ENCODE measurements around the gene UEVLD.

Gene UEVLD

GRCh38 chr11:18581825-18582224 is 6.7 kb downstream of the UEVLD start:
- DNase-seq (ENCODE audit: low spot score): no peak

- DNase-seq (ENCODE audit: low spot score): no peak
These were observed 8.3 kb downstream of the UEVLD start for GRCh38 chr11:18580113-18580766.

- no peak for DNase-seq (ENCODE audit: low spot score)
These were observed 9.4 kb downstream of the UEVLD start for GRCh38 chr11:18578975-18579598.

GRCh38 chr11:18575361-18575760 is 13.2 kb downstream of the UEVLD start:
- DNase-seq (ENCODE audit: low spot score): no peak

GRCh38 chr11:18567081-18567480 is 21.5 kb downstream of the UEVLD start:
- DNase-seq (ENCODE audit: low spot score): no peak

DNA sequence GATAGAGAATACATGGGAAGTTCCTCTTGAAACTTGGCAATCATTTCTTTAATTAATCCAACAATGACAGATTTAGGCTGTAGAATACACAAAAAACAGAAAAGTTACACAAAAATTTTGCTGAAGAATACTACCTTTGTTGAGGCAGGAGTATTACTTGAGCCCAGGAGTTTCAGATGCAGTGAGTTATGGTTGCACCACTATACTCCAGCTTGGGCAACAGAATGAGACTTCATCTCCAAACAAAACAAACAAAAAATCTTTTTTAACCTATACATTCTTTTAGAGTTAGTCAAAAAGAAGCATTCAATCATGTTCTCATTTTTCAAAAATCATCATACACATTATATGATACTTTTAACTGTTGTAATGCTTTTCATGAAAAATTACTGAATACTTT is 22.1 kb downstream of the UEVLD start:
- DNase-seq (ENCODE audit: low spot score): no peak

DNA sequence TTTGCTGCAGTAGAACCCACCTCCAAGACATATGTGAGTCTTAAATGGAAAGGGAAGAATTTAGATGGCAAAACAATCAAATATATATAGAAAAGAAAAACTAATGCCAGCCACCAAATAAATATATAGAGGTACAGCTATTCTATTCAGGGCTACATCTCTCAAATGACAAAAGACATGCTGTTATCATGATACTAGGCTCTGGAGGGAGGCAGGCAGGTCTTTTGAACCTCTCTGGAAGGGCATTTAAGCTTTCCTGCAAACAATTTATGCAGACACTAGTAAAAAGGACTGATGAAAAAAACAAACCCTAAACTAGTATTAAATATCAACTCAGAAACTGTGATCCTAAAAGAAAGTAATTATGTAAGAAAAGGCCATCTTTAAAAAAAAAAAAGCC is 24.4 kb downstream of the UEVLD start:
- DNase-seq (ENCODE audit: low spot score): no peak

DNA sequence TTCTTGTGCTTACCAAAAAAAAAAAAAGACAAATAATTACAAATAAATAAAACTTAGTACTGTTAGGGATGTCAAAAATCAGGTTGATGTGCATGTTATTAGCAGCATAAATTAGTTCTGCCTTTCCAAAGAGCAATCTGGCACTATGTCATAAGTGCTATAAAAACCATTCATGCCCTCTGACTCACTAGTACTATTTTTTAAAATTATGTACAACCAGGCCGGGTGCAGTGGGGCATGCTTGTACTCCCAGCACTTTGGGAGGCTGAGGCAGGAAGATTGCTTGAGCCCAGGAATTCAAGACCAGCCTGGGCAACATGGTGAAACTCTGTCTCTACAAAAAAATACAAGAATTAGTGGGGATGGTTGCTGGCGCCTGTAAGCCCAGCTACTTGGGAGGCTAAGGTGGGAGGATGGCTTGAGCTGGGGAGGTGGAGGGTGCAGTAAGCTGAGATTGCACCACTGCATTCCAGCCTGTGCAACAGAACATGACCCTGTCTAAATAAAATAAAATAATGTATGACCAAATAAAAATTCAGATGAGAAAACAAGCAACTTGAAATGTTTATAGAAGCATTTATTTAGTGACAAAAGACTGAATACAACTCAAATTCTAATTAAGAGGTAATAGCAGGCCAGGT is 25.3 kb downstream of the UEVLD start:
- no peak for DNase-seq (ENCODE audit: low spot score)

DNA sequence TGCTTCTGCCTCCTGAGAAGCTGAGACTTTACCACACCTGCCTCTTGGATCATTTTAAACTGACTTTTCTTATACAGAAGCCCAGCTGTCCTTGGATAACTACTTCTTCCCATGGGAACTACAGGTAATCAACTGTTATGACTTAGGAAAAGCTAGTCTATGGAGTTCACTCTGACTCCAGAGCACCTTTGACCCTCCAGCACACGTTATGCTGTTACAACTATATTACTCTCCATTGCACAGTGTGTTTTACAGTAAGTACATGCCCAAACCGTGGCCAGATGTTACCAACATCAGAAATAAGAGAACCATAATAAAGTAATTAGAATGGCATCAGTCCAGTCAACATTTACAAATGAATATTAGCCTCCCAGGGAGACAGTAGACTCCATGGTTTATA is 40.5 kb downstream of the UEVLD start:
- no peak for DNase-seq (ENCODE audit: low spot score)

- DNase-seq (ENCODE audit: low spot score): peak; percentile 17
These were observed 48.1 kb downstream of the UEVLD start for GRCh38 chr11:18540207-18541009.

- DNase-seq (ENCODE audit: low spot score): no peak
These were observed 52.3 kb downstream of the UEVLD start for GRCh38 chr11:18536209-18536608.

DNA sequence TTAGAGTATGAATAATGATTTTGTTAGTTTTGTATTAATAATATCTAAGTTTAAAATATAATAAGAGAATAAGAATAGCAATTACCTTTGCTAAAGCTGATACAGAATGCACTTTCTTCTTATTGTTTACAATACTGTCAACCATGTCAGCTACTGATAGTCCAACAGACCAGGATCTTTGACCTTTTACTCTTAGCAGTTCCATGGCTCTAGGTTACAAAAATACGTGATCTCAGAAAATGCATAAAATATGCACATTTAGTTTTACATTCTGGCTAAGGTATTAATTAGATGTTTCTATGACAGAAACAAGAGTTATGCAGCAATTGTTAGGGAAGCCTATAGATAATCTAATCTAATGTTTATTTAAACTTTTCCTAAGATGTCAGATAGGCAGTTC is 54.3 kb downstream of the UEVLD start:
- DNase-seq (ENCODE audit: low spot score): no peak

GRCh38 chr11:18533365-18533764 is 55.2 kb downstream of the UEVLD start:
- DNase-seq (ENCODE audit: low spot score): no peak

DNA sequence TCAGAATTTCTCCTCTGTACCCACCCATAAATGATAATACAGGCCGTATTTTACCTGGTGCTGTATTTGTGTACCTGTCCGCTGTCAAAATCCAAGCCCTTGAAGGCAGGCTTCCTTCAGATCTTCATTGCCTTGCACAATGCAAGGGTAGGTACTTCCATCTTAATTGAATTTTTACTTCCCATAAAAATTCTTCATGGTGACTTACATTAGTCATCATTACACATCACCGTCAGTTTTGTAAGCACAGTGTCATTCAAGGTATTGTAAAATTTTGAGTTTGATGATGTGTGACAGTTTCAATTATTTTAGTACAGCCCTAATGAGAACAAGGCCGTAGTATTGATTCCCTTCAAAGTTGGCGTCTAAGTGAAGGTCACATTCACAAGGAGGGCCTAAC is 61.0 kb downstream of the UEVLD start:
- peak; percentile 3 for DNase-seq (ENCODE audit: low spot score)

DNA sequence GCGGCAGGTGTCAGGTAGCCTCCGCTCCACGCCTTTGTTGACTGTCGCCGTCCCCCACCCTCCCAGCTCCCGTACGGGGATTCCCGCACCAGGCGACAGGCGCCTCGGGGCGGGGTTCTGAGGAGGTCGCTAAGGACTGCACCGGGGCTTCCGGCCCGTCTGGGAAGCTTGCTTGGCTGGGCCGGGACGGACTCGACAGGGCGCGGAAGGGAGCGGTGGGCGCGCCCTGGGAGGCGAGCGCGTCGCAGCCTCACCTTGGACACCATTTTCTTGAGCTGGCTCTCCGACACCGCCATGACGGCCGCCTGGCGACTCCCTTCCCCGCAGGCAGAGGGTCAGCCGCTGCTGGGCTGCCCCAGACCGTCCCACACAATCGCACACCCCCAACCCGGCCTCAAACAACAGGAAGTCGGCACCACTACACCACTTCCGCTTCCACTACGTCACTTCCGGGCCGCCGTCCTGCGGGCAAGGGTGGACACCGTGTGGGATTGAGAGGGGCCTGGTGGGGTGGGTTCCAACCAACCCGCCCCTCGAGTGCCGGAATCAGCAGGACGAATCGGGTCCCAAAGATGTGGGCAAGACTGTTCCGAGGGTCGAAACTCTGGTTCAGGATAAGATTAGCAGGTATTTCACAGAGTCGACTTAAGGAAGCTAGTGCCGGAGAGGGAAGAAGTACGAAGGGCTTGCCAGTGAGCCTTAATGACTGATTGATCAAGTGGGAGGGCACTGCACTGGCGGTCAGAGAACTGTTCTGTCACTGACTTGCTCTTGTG is 61.8 kb downstream of the UEVLD start, which contains the start of gene TSG101:
Gene TSG101, minus strand, starts transcription at position 422 of the 776 bp plus-strand sequence. Its CDS starts 126 bp downstream, at position 296.
- DNase-seq (ENCODE audit: low spot score): peak; percentile 96

GRCh38 chr11:18526130-18526520 is 62.4 kb downstream of the UEVLD start:
- no peak for DNase-seq (ENCODE audit: low spot score)

DNA sequence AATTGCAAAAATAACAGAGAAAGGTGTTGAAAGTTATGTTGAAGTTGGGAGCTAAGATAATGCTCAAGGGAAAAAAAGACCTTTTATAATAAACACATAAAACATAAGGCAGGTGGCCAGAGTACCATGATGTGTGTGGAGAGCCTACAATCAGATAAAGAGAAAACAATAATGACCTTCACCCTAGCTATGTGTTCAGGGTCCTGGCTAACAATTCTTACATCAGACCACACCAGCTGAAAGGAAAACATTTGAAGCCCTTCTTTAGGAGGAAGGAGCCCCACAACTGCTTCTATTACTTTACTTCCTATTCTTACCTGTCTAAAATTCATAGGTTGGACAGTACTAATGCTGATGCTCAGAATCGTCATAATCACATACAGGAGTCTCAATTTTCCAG is 64.3 kb downstream of the UEVLD start:
- DNase-seq (ENCODE audit: low spot score): no peak

DNA sequence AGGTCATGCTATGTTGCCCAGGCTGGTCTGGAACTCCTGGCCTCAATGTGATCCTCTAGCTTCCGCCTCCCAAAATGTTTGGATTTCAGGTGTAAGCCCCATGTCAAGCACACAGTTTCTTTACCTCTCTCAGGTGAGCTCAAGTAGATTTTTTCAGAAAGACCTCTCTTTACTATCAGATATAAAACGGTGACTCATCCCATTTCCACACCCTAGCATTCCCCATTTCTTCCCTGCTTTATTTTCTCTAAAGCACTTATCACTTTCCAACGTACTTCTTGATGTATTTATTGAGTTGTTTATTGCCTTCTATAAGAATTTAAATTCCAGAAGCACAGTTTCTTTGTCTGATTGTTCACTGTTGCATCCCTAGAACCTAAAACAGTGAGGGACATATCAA is 65.5 kb downstream of the UEVLD start:
- no peak for DNase-seq (ENCODE audit: low spot score)

GRCh38 chr11:18522388-18522787 is 66.1 kb downstream of the UEVLD start:
- DNase-seq (ENCODE audit: low spot score): no peak

DNA sequence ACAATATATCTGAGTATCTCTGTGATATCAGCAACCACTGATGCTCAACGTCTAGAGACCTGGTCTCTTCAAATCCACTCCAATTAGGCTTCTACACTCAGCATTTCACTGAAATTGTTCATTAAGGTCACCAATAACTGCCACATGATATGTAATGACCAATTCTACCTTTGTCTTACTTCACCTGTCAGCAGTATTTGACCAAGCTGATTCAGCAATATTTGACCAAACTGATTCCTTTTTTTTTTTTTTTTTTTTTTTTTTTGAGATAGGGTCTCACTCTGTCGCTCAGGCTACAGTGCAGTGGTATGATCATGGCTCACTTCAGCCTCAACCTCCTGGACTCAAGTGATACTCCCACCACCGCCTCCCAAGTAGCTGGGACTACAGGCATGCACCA is 67.4 kb downstream of the UEVLD start:
- no peak for DNase-seq (ENCODE audit: low spot score)

DNA sequence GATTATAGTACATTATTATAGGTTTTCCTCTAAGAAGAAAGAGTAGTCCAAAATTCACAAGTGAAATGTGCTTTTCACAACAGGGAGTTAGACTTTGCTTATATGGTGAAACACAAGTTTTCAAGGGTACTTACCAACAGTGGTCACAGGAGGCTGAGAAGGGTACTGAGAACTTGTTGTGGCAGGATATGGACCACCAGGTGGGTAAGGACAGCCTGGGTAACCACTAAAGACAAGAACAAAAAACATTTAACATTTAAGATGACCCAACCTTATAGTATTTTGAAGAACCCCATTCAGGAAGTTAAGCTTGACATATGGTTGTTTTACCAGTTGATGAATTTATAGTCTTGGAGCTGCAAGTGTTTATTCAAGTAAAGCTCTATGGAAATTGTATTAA is 86.2 kb downstream of the UEVLD start:
- no peak for DNase-seq (ENCODE audit: low spot score)

- DNase-seq (ENCODE audit: low spot score): no peak
These were observed 86.9 kb downstream of the UEVLD start for GRCh38 chr11:18501629-18502028.
